Stimulated activated CD4-positive, alpha-beta T cell treated with anti-CD3 and anti-CD28 coated beads, Interleukin-1b, Interleukin-23, amount 100 ng/mL, for 1 hour (primary cell): ENCODE data around the gene KCNJ12.
"Not testable (repeated sequence)": the region's sequence is repeated elsewhere in the genome, so short reads cannot be mapped to it uniquely, and the experiment has no call there.

Source experiments
- DNase-seq, 2 donors: peaks; one replicate each; pipeline ENCODE4 v3.0.0-alpha.2; 2020; ENCODE audit warnings: low read depth in 2 of 2

KCNJ12 gene

DNA sequence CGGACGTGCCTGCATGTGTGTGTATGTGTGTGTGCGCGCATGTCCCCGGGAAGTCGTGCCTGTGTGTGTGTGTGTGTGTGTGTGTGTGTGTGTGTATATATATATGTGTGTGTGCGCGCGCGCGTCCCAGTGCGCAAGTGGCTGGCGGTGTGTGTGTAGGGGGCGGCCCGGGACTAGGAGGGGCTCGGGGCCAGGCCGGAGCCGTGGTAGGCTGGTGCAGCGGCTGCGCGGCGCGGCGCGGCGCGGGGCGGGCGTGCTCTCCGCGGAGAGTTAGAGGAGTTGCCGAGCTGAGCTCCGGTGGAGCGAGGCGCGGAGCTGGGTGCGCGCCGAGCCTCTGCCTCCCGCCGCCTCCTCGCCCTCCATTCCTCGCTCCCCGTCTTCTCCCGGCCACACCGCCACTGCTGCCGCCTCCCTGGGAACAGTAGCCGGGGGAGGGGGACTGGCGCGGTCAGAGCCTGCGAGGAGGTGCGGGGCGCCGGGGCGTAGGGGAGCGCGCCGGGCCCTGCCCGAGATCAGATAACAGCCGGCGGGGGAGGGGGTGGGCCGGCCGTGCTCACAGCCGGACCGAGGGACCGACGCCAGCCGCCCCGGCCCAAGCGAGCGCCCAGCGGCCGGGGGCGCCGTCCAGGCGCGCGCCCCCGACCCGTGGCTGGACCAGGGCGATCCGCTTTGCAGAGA is at the start of gene KCNJ12:
KCNJ12 (plus strand) TSS at position 277 of the 678 bp plus-strand sequence. CDS start 38,986 bp downstream, outside the sequence.
- DNase-seq = no peak

DNA sequence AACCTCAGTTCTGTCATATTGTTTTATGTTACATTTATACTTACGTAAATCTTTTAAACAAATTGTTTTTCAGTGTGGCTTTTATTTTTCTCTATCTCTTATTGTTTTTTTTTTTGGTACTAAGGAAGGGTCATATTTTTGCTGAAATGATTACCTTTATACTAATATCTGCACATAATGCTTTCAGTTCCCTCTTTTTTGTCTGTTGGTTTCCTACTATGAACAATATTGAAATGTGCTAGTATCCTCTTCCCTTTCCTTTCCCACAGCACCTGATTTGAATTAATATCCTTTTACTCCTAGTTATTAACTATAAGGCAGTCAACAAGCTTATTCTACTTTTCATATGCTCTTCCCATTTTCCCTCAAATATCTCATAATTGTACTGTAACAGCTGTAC is 48.2 kb upstream of the KCNJ12 start:
- not testable (repeated sequence) for DNase-seq

DNA sequence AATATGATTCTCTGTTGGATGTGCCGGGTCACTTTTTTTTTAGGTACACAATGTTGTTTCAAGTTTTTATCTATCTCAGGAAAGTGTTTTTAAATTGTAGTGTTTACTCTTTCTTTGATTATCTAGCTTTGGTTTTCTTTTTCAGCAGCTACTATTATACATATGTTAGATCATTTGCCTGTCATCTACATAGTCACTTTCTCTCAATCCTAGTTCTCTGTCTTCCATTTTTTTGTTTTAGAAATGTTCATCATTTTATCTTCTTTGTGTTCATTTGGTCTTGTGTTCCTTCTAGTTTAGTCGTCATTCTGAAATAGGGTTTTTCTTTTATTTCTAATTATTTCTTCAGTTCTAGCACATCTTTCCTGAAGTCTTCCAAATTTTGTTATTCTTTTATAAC is 47.4 kb upstream of the KCNJ12 start:
- DNase-seq = not testable (repeated sequence)

DNA sequence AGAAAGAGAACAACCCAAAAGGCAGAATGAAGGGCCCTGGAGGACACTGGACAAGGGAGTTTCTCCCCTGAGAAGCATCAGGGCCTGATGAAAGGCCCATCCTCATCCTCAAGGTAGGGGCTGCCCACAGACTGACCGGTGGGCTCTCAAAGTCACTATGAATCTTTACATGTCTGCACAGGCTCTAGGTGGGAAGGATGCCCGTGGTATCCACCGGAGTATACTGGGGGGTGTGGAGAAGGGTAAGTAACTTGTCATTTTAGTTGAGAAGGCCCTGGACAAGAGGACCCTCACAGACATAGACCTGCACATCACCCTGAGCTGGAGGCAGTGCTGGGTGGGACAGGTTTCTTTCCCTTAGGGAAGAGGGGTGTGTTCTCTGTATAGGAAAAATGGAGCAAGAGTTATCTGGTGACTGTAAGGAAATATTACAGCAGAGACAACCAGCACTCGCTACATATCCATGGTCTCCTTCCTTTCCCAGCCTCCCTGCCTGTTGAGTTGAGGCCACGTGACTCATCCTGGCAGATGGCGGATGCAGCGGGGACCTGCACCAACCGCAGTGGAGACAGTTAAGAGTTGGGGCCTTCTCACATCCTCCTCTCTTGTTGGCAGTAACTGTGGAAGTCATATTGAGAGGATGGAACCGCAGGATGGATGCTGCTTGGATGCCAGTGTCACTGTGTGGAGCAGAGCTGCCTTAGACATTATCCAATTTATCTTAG is 45.6 kb upstream of the KCNJ12 start:
- no peak for DNase-seq

DNA sequence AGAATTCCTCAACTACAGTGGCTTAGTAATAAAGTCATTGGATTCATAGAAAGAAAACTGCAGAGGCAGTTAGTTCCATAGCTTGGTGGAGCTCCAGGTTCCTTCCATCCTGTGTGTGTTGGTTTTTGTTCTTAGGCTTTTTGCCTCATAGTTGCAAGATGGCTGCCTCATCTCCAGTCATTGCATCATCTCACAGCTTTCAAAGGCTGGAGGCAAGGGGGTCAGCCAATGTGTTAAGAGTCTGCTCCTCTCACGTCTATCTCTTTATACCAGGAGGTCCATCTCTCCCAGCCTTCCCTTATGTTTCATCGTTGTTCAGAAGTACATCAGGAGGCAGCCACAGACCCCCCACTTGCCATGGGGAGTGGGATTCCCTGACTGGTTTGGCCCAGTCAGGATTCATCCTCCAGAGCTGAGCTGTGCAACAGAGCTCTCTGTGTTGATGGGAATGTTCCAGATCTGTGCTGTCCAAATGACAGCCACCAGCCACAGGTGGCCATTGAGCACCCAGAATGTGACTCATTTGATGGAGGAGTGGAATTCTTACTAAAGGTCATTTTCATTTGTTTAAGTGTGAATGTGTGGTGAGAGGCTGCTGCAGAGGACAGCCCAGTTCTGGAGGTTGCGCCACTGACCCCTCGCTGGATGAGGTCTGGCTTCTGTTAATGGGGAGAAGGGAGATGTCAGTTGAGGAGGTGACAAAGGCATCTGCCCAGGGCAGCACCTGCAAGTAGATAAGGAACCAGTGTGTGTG is 39.4 kb upstream of the KCNJ12 start:
- not testable (repeated sequence) for DNase-seq

DNA sequence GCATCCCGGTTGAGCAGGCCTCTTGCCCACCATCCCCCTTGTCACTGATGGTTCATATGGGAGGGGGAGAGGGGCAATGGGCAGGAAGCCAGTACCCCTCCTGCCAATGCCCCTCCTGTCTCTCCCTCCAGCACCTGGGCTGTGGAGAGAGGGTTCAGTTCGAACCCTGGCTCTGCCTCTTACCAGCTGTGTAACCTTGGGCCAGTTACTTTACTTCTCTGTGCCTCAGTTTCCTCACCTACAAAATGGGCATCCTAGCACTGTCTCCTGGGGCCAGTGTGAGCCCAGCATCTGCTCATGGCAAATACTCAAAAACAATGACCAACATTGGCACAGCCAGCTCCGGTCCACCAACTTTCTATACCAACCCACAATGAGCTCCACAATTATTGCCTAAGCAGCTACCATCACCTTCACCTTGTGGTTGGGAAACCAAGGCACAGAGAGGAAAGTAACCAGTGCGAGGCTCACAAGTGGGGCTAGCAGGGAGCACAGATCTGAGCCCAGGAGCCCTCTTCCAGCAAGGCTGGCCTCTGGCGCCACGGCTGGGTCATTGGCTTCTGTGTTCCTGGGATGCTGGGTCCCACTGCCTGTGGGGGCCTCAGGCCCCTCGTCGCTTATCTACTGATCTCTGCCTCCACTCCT is 38.1 kb upstream of the KCNJ12 start:
- DNase-seq = not testable (repeated sequence)

DNA sequence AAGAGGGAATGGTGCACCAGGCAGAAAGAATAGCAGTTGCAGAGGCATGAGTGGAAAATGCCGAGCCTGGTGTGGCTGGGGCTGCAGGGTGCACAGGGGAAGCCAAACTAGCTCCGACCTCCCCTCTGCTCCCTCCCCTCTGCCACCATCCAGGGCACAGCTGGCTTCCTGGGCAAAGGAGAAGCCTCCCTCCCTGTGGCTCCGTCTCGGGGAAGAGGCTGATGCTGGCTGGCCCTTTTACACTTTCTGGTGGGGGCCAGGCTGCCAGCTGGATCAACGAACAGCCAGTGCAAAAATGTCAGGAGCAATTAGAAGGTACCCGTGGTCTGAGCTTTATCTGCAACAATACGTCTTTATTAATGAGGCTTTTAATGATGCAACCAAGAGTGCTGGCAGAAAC is 37.1 kb upstream of the KCNJ12 start:
- DNase-seq = no peak

DNA sequence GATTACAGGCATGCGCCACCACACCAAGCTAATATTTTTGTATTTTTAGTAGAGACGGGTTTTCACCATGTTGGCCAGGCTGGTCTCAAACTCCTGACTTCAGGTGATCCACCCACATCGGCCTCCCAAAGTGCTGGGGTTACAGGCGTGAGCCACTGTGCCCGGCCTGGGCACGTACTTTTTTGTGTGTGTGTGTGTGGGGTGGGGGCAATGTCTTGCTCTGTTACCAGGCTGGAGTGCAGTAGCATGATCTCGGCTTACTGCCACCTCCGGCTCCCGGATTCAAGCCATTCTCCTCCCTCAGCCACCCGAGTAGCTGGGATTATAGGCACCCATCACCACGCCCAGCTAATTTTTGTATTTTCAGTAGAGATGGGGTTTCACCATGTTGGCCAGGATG is 36.6 kb upstream of the KCNJ12 start:
- not testable (repeated sequence) for DNase-seq

DNA sequence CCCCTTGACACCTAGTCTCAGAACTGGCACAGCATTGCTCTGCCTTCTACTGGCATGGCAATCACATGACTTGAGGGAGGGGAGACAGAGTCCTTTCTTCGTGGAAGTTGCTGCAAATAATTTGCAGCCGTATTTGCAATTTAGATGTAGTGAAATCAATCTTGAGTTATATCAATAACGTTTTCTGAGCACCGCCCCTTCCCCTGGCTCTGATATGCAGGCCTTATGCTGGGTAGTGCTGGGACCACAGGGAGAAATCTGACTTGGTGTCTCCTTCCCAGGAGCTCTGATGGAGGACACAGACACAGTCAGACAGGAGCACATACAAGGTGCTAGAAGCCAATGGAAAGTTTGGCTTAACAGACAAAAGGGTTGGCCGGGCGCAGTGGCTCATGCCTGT is 35.8 kb upstream of the KCNJ12 start:
- DNase-seq = not testable (repeated sequence)

DNA sequence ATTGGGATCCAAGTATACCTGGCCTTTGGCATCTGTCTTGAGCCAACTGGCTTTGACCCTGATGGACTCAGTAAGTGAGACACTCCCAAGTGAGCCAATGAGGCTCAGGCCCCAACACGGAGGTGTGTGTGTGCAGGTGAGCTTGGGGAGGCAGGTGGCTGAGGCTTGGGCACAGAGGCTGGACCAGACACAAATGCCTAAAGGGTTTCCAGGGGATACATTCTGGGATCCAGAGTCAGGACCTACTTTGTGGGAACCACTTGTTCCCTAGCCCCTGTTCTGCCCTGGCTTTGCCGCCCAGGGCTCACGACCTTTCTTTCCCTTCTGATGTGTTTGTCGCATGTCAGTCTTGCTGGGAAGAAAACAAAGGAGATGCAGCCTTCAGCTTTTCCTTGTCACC is 34.9 kb upstream of the KCNJ12 start:
- DNase-seq = not testable (repeated sequence)

DNA sequence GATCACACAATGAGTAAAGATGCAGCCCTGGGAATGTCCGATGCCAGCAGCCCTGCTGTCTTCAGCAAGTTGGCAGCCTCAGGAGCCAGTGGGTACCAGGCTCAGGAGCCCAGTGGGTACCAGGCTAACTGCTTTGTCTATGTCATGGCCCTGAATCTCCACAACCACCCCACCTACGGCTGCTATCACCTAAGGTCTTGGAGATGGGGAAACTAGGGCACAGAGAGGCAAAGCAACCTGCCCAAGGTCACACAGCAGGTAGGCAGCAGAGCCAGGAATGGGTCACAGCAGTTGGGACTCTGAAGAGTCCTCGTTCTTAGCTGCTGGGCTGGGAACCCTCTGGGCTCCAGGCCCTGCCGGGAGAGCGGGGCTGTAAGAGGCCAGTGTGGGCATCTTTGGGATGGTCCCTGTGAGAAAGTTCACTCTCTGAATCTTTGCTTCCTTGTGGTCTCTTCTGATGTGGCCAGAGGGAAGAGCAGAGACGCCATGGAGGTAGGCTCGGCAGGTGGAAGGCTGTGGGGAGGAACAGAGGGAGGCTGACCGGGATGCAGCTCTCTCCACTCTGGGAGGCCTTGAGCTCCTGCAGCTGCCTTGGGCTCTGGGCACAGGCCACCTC is 34.1 kb upstream of the KCNJ12 start:
- not testable (repeated sequence) for DNase-seq

DNA sequence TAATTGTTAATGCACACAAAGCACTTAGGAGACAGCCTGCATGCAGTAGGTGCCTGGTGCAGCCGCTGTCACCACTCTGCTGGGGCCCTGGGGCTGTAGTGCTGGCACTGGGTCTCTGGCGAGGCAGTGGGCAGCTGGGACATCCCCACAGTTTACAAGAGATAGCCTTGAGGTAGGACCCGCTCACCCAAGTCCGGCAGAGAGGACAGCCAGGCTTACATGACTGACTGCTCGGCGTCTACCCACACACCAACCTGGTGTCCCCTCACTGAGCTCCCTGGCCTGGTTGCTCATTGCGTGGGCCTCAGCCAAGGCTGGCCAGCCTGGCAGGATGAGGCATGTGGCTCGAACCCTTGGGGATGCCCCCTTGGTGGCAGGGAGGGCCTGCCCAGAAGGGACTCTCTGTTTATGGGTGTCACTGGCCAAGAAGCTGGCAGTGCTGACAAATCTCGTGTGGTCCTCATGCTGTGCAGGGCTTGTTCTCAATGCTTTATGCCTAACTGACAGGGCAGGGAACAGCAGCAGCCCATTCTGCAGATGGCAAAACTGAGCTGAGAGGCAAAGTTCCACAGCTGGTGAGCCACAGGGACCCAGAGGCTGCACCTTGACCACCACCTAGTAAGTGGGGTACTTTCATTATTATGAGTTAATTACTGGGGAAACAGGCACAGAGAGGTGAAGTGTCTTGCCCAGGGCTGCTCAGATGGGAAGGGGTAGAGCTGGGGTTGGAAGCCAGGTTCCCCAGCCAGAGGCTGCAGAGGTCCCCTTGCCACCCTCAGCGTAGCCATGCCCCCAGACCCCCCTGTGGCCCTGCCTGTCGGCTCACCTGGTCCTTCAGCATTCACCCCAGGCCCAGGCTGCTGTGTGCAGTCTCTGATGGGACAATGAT is 32.9 kb upstream of the KCNJ12 start:
- DNase-seq = not testable (repeated sequence)

DNA sequence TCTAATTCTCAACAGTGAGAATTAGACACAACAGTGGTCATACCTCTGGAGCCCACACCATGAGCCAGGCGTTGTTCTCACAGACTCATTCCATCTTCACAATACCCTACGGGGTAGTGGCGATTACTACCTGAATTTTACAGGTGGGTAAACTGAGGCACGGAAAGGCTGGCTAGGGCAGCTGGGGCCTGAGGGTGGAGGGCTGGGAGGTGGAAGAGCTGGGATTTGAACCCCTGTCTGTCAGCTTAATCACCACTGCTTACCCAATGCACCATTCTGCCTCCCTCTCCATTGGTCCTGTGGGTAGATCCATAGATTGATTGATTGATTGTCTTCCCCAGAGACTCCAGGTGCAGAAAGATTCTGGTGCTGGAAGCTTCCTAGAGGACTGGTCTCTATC is 31.4 kb upstream of the KCNJ12 start:
- not testable (repeated sequence) for DNase-seq

DNA sequence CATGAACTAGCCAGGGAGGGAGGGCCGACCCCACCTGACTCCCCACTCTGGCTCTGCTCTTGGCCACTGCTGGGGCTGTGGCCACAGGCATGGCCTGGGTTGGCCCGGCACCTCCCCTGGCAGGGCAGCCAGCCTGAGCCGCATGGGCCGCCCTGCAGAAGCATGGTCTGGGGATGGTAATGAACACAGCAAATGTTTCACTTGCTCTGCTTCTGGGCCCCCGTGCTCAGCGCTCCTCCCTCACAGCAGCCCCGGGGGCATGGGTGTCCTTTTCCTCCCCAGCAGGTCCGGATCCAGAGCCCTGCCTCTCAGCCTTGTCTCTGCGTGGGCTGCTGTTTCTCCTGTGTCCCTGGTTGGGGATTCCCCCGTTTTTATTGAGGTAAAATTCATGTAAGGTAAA is 30.9 kb upstream of the KCNJ12 start:
- no peak for DNase-seq

DNA sequence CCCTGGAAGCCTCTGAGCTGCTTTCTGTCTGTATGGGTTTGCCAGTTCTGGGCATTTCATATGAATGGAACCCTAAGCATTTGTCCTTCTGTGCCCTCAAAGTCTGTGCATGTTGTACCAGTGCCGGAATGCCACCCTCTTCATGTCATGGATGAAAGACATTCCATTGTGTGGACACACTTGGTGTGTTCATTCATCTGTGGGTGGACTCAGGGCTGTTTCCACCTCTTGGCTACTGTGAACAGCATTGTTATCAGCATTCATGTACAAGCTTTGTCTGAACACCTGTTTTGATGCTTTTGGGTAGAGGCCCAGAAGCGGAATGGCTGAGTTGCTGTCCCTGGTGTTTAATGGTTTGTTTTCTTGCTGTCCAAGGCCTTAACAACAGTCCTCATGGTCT is 30.1 kb upstream of the KCNJ12 start:
- not testable (repeated sequence) for DNase-seq

DNA sequence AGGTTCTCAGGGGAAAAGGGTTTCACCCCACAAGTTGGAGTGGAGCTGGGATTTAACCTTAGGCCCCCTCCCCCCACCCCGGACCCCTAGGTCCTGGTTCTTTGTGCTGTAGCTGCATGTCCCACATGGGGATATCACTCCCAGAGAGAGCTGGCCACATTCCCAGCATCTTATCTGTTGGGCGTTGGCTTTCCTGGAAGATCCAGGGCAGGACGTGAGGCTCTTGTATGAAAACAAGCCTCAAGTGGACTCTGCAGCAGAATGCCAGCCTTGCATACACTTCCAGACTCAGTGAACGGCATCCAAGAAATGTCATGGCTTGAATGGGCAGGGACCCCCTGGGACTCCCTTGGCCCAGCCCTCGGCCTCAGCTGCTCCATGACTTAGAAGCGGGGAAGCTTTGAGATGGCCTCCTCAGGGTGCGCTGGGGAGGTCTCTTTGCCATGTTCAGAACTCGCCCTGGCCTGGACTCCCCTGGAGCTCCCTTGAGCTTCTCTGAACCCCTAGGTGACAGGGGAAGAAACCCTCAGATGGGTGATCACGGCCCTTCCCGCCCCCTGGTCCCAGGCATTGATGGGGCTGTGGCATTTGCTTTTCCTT is 29.4 kb upstream of the KCNJ12 start:
- not testable (repeated sequence) for DNase-seq

DNA sequence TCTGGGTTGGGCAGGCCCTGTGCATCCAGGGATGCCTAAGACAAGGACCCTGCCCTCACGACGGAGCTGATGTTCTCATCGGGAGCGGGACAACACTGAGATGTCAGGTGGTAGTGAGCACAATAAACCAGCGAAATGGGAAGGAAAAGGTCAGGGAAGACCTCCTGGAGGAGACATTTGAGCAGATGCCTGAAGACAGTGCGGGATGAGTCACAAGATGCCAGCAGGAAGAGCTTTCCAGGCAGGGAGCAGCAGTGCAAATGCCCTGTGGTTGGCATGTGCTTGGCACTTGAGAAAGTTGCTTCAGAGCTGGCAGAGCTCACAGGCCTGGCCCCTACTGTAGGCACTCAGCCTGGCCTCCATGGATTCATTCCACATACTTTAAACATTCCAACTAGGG is 28.5 kb upstream of the KCNJ12 start:
- DNase-seq = not testable (repeated sequence)

DNA sequence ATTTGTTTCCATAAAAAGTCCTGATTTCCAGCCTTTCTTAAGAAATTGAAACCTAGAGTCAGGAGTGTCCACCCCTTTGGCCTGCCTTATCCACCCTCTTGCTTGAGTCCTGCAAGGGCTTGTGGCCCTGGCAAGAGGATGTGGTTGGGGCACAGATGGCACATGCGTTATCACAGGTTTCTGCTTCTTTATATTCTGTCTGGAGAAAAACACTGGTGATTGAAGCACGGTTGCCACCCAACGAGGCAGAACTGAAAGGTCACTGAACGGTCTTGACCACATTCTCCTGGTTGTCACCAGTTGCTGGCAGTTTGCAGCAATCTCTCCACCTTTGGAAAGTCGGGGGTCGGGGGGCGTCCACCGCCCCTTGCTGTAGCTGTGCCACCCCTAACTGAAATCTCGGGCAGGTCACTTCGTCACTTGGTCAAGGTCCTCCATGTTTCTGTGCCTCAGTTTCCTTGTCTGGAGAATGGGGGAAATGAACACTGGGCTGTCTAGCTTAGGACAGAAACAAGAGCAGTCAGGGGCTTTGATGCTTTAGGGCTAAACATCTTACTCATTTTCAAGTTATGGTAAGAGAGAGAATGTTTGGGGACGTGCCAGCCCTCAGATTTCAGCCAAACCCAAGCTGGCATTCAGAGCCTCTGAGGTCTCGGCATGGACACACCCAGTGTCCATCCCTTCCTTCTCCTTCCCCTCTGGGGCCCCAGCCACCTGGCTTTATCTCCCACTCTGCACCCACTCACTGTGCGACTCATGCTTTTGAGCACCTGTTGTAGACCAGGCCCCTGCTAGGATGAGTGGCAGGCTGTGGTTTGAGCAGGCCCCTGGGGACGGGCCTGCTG is 27.9 kb upstream of the KCNJ12 start:
- DNase-seq = not testable (repeated sequence)

DNA sequence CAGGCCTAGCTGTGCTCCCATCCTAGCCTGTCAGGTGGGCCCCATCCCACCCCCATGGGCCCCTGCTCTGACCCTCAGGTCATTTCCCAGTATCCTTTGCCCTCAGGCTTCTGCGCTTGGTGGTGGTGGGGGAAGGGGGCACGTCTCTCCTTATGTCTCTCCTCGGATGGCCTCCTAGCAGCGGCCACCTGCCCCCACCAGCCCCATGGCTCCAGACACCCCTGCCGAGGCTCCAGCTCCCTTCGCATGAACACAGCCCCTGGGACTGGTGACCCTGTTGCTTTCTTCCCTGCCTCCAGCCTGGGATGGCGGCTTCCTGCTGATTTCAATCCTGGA is 27.3 kb upstream of the KCNJ12 start:
- not testable (repeated sequence) for DNase-seq
